SH-SY5Y (cell line): ENCODE results near the gene ZFP1.

ENCODE experiments used
- GATA2 ChIP-seq: IDR thresholded peaks from 2 replicates; pipeline ENCODE4 v1.6.1; 2011; ENCODE audit warnings: mild to moderate bottlenecking, low read depth, low read length
- GATA3 ChIP-seq: IDR thresholded peaks from 2 replicates; pipeline ENCODE4 v1.6.1; 2011; ENCODE audit warnings: low read depth, mild to moderate bottlenecking, low read length, moderate library complexity

- TF ChIP-seq GATA2: no peak
- TF ChIP-seq GATA3: no peak
Measured at GRCh38 chr16:75218256-75219076, 70.1 kb downstream of the ZFP1 start, which contains the start of gene CTRB1.
